ENCODE data around the gene SMAD6. TPM values are rescaled to one million over a fixed set of nuclear protein-coding genes. Genes with fewer than 3 reads are reported as not detected.

Gene SMAD6
- total and polyA plus RNA-seq, 9 of the 15 experiments (the other 6 are each of a cell fraction or from before 2014, with no cell fraction given), result 0.10 to 15.5 (median 3.7) TPM

DNA sequence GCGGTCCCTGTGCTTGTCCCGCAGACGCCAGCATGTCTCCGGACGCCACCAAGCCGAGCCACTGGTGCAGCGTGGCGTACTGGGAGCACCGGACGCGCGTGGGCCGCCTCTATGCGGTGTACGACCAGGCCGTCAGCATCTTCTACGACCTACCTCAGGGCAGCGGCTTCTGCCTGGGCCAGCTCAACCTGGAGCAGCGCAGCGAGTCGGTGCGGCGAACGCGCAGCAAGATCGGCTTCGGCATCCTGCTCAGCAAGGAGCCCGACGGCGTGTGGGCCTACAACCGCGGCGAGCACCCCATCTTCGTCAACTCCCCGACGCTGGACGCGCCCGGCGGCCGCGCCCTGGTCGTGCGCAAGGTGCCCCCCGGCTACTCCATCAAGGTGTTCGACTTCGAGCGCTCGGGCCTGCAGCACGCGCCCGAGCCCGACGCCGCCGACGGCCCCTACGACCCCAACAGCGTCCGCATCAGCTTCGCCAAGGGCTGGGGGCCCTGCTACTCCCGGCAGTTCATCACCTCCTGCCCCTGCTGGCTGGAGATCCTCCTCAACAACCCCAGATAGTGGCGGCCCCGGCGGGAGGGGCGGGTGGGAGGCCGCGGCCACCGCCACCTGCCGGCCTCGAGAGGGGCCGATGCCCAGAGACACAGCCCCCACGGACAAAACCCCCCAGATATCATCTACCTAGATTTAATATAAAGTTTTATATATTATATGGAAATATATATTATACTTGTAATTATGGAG lies 79.1 kb downstream of the SMAD6 start:
- ChIA-PET CTCF (ENCODE audit: low intra/inter-chr PET ratio) (no interaction called here), POLR2A (interaction anchor here (0.7 to 3.8 kb wide), 2 partner anchors 9 to 80 kb away, joined by 3 to 21 read pairs; no protein-coding TSS in a partner anchor)
- Histone ChIP-seq H3K4me3 (no peak overlapping the region), H3K9me1 (ENCODE audit: control insufficient read depth, insufficient read depth, low read length) (no peaks in the 10 kb centered on the region), H3K79me2 (ENCODE audit: control insufficient read depth, insufficient read depth, low read length) (no peaks in the 10 kb centered on the region; the same call in 2 of the 3 replicates), H3K4me2 (ENCODE audit: insufficient read depth, low read length) (no peak overlapping the region), H3K9ac (ENCODE audit: insufficient read depth in 1 of 2, low read depth in 2 of 2, low read length in 2 of 2) (no peak overlapping the region; a peak in 1 of 4 replicates), H2AFZ (ENCODE audit: low read depth, low read length) (no peak overlapping the region), H3K27ac (ENCODE audit: extremely low read depth, low read depth, low read length) (no peak overlapping the region), H3K36me3 (ENCODE audit: control insufficient read depth, insufficient read depth, low read length) (peaks cover 4% of the 10 kb centered on the region; the same call in 1 of the 3 replicates), H4K20me1 (replicated peaks; ENCODE audit: control insufficient read depth, insufficient read depth, low read length) (peaks cover 12% of the 10 kb centered on the region; the same call in 1 of the 2 replicates), H3K9me3 (replicated peaks; ENCODE audit: control insufficient read depth, insufficient read depth, low read depth, low read length) (no peaks in the 10 kb centered on the region), H3K4me1 (replicated peaks in 1 of 2; ENCODE audit: control insufficient read depth in 2 of 2, insufficient read depth in 2 of 2, low read length in 2 of 2) (peaks cover 0 to 10% of the 10 kb centered on the region in 2 experiments; a peak in 2 of 5 replicates), H3K27me3 (ENCODE audit: control insufficient read depth in 2 of 2, insufficient read depth in 2 of 2, low read length in 2 of 2) (no peaks in the 10 kb centered on the region)
- intact Hi-C loops (cut with micrococcal nuclease), result no loop called here
- no TSS peak for BruUV-seq (replicated peaks)
- TF ChIP-seq ZBTB33 (CRISPR knock-in tag; IDR thresholded peaks at IDR 0.05) (peak; percentile 19; the same call in 1 of the 2 replicates), POLR2G (IDR thresholded peaks at IDR 0.05; ENCODE audit: low read depth, low read length) (0 out of 2 replicates have a peak, but pooled peaks have one; percentile 28), ZNF398 (CRISPR knock-in tag; IDR thresholded peaks at IDR 0.05) (no peak)
- WGBS (ENCODE audit: insufficient coverage, low coverage, missing lambda C conversion rate), result 94% methylated on average over 36 of the region's 73 CpGs
- in situ Hi-C loops (cut with MboI), result no loop called here
- DNase-seq (ENCODE audit: extremely low read depth in 1 of 4, low spot score in 3 of 4) (no peak), ATAC-seq (no peak), FAIRE-seq (no peak)

Data from K562 (cell line).